RWPE2 (cell line): ENCODE results near the gene KIF1A.

ENCODE experiments used
- ATAC-seq: fragments of 200-7000 bp; cut with Tn5 transposase; 3 replicates; pipeline ENCODE4 v1.9.1; 2021; ENCODE audit warnings: low read depth
- DNase-seq: peaks from one replicate; pipeline ENCODE4 v3.0.0-alpha.2; 2020; ENCODE audit warnings: low spot score
- H3K27ac ChIP-seq: fragments of 450-650 bp; 2 replicates; pipeline ENCODE4 v1.5.1; 2017; ENCODE audit warnings: mild to moderate bottlenecking; ENCODE audit not compliant: poor library complexity, severe bottlenecking
- H3K27me3 ChIP-seq: fragments of 250-450 bp; sonication (Bioruptor Pico); 2 replicates; pipeline ENCODE4 v1.5.1; 2021; ENCODE audit warnings: mild to moderate bottlenecking, moderate library complexity; ENCODE audit not compliant: insufficient read depth, poor library complexity, severe bottlenecking
- H3K36me3 ChIP-seq: fragments of 250-450 bp; sonication (Bioruptor Pico); 2 replicates; pipeline ENCODE4 v1.5.1; 2020; ENCODE audit warnings: low read depth, mild to moderate bottlenecking, moderate library complexity
- H3K4me1 ChIP-seq: fragments of 250-450 bp; sonication (Bioruptor Pico); 2 replicates; pipeline ENCODE4 v1.5.1; 2021; ENCODE audit warnings: mild to moderate bottlenecking, moderate library complexity; ENCODE audit not compliant: insufficient read depth, poor library complexity, severe bottlenecking
- H3K4me3 ChIP-seq: fragments of 250-450 bp; sonication (Bioruptor Pico); 2 replicates; pipeline ENCODE4 v1.5.1; 2021; ENCODE audit warnings: mild to moderate bottlenecking, moderate library complexity; ENCODE audit not compliant: severe bottlenecking
- H3K9me3 ChIP-seq: fragments of 250-450 bp; sonication (Bioruptor Pico); 2 replicates; pipeline ENCODE4 v1.5.1; 2021; ENCODE audit warnings: mild to moderate bottlenecking, moderate library complexity; ENCODE audit not compliant: severe bottlenecking
- TF ChIP-seq, protein P1 (sequence below): fragments of 450-650 bp; IDR thresholded peaks from one replicate; pipeline ENCODE4 v1.5.1; 2017; ENCODE audit warnings: mild to moderate bottlenecking, moderate library complexity; ENCODE audit not compliant: poor library complexity, severe bottlenecking

KIF1A gene

DNA sequence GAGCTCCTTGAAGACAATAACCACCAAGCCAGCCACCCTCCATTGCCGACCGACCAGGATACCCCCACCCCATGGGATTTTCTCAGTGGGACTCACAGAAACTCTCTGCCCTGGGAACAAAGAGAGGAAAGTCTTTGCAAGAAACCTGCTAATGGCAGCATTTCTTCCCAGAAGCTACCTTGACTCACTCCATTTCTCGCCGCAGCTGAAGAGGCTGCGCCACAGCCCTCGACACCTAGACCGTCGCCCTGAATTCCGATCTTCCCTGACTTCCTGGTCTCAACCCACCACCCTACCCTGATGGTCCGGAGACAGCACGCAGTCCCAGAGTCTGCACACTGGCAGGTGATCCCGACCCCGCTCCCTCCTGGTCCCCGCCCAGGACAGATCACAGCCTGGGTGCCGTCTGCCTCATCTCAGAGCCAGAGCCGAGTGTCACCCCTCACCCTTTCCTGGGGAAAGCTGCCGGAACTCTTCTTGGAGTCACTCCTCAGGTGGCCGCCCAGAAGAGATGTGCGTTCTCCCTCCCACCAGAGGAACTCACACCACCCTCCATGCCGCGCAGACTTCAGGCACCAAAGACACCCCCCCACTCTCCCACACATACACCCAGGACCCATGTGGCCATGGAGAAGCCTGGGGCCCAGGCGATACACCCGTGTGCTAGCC lies 103.8 kb downstream of the KIF1A start:
- H3K27ac ChIP-seq = no peak overlapping the region
- H3K9me3 ChIP-seq = no peaks in the 10 kb centered on the region
- no peaks in the 10 kb centered on the region for H3K36me3 ChIP-seq
- no peaks in the 10 kb centered on the region for H3K27me3 ChIP-seq
- no peaks in the 10 kb centered on the region for H3K4me1 ChIP-seq
- no peak overlapping the region for H3K4me3 ChIP-seq
- TF ChIP-seq, protein P1, sequence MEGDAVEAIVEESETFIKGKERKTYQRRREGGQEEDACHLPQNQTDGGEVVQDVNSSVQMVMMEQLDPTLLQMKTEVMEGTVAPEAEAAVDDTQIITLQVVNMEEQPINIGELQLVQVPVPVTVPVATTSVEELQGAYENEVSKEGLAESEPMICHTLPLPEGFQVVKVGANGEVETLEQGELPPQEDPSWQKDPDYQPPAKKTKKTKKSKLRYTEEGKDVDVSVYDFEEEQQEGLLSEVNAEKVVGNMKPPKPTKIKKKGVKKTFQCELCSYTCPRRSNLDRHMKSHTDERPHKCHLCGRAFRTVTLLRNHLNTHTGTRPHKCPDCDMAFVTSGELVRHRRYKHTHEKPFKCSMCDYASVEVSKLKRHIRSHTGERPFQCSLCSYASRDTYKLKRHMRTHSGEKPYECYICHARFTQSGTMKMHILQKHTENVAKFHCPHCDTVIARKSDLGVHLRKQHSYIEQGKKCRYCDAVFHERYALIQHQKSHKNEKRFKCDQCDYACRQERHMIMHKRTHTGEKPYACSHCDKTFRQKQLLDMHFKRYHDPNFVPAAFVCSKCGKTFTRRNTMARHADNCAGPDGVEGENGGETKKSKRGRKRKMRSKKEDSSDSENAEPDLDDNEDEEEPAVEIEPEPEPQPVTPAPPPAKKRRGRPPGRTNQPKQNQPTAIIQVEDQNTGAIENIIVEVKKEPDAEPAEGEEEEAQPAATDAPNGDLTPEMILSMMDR = no peak
- ATAC-seq (no peak), DNase-seq (no peak)

DNA sequence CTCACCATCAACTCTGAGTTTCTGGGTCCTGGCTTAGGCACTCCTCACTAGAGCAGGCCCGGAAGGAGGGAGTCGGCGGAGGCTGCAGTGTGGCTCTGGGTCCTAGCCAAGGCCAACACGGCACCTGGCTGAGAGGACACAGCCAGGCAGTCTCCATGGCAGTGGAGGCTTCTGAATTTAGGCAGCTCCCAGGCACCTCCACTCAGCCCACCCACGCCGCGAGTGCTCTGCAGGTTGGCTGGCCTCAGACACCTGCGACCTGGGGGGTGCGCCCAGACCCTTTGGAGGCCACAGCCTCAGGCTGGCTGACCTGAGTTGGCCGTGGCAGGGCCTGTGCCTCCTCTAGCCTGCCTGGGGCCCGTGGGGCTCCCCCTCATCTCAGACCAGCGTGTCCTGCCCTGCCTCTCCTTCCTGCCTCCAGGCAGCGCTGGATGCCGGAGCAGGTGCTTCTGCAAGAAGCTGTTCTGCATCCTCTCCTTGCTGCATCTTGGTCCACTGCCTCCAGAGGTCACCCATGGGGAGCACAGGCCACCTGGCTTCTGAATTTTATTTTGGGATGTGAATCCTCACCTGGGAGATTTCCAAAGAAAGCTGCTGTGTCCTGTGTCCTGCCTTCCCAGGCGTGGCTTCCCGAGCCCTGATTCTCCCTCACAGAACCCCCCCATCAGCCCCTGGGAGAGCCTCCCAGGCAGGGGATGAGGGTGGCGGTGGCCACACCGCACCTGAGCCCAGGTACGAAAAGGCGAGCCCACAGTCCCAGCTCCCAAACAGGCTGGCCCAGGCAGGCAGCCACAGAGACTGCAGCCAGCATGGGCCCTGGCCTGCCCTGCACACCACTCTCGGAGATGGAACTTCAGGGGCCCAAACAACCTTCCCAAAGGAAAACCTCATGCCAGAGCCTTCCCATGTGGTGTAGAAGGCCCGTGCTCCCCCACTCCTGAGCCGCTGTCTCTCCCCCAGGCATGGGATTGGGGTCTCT lies 105.0 kb downstream of the KIF1A start:
- ATAC-seq (no peak), DNase-seq (no peak)
- H3K9me3 ChIP-seq = no peaks in the 10 kb centered on the region
- TF ChIP-seq, protein P1 = no peak
- no peaks in the 10 kb centered on the region for H3K4me1 ChIP-seq
- no peaks in the 10 kb centered on the region for H3K36me3 ChIP-seq
- H3K27me3 ChIP-seq = no peaks in the 10 kb centered on the region
- H3K27ac ChIP-seq = no peak overlapping the region
- H3K4me3 ChIP-seq = no peak overlapping the region

DNA sequence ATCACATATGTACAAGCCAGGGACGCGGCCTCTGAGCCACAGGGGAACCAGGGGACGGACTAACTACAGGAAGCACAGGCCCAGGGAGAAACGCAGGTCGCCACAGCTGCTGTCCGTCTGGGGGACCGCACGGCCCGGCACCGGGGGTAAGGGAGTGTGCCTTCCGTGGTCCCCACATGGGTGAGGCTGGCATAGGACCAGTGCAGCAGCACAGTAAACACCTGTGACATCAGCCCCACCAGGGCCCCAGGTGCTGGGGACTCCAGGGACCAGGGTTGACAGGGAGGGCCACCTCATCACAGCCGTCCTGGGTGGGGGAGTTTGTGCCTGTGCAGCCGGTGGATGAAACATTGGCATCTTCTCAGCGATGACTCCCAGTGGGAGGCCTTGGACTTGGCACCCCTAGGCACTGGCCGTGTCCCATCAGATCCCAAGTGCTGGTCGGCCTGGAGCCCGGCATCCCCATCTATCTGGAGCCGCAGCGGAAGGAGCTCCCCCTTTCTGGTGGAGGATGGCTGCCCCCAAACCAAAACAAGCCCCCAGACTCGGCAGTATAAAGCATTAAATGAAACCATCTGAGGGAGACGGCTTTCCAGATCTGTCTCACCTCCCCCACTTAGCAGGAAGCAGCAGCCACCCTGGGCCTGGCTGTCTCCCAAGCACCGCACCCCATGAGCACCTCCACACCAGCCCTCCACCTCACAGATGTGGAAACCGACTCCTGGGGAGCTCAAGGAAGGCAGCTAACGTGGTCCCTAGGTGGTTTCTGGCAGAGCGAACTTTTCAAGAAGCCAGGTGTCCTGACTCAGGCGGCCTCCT lies 105.9 kb downstream of the KIF1A start:
- H3K27me3 ChIP-seq = peaks cover 3% of the 10 kb centered on the region

DNA sequence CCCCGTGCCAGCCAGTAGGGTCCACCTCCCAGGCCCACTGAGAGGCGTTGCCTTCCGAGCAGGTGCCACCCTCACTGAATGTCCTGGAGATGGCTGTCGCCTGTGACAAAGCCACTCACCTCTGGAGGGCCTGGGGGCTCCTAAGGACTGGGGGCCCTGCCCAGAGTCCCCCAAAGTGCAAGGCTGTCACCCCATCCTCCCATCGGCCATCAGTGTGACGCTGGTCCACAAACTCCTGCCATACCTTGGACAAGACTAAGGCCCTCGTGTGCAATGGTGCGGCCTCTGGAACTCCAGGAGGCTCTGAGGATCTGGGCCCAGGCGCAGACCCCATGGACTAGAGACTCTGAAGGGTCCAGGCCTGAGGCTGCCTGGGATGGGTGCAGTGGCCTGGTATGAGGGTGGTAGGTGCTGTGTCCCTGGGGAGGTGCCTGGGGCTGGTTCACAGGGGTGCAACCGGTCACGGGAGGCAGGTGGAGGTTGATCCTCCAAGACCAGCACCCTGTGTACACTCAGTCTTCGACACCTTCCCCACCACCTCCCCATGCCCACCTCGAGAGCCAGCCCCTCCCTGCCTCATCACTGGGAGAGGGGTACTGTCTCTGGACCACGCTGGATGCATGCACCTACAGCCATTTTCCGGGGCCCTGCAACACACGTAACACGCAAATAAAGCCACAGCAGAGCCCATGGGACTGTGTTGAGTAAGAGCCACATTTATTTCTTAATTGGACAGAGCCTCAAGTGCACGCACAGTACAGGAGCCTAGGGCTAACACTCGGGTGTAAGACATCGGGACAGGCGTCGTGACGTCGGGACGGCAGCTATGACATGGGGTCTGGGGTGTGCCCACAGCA lies 106.7 kb downstream of the KIF1A start:
- no peak overlapping the region for H3K27ac ChIP-seq
- DNase-seq (no peak), ATAC-seq (no peak)
- H3K36me3 ChIP-seq = no peaks in the 10 kb centered on the region
- H3K9me3 ChIP-seq = no peaks in the 10 kb centered on the region
- no peak overlapping the region for H3K4me3 ChIP-seq
- TF ChIP-seq, protein P1 = no peak
- no peaks in the 10 kb centered on the region for H3K4me1 ChIP-seq
- peaks cover 11% of the 10 kb centered on the region for H3K27me3 ChIP-seq

More for the DNA sequence above, 105.9 kb downstream of the KIF1A start:
- Histone ChIP-seq H3K4me1 (no peaks in the 10 kb centered on the region), H3K27ac (no peak overlapping the region), H3K36me3 (no peaks in the 10 kb centered on the region), H3K4me3 (no peak overlapping the region), H3K9me3 (no peaks in the 10 kb centered on the region)
- no peak for DNase-seq
- ATAC-seq = no peak
- TF ChIP-seq, protein P1 = no peak
